Endothelial cell of umbilical vein (primary cell): ENCODE measurements around the gene CNIH1. TPM values are rescaled to one million over a fixed set of nuclear protein-coding genes. Genes with fewer than 3 reads are reported as not detected.
"Not testable (repeated sequence)": the region's sequence is repeated elsewhere in the genome, so short reads cannot be mapped to it uniquely, and the experiment has no call there.

ENCODE experiments used
- BruUV-seq: library from RNA; stranded (reverse); fragments of 400-500 nt; replicated peaks from 2 replicates; lab custom pipeline; 2021; lab: Mats Ljungman, UMichigan
- CTCF ChIA-PET: fragments of 300-600, 350-600 bp; sonication (Branson Sonifier 250); formaldehyde crosslinking; loops from one replicate; lab custom pipeline; 2021; ENCODE audit warnings: antibody characterized with exemption, inconsistent platforms; lab: Charles Lee
- POLR2A ChIA-PET: fragments of 300-600, 350-600 bp; sonication (Branson Sonifier 250); formaldehyde crosslinking; loops from one replicate; lab custom pipeline; 2021; ENCODE audit warnings: antibody characterized with exemption, inconsistent platforms; lab: Charles Lee
- DNase-seq: peaks from one replicate; pipeline ENCODE4 v3.0.0-alpha.2; 2011; ENCODE audit warnings: low read depth, low spot score
- FAIRE-seq: peaks from 2 replicates; lab custom pipeline; 2011; peaks lifted over from hg19 to GRCh38; lab: Jason Lieb, UNC
- H2AFZ ChIP-seq: 2 replicates; pipeline ENCODE4 v1.6.0; 2012; ENCODE audit warnings: low read depth, low read length, control low read depth, inconsistent platforms
- H3K27ac ChIP-seq: 2 replicates; pipeline ENCODE4 v1.5.1; 2011; ENCODE audit warnings: low read depth, mild to moderate bottlenecking, control low read depth, low read length, moderate library complexity; ENCODE audit not compliant: insufficient read depth
- H3K27me3 ChIP-seq, 2 experiments: 2 replicates each; pipeline versions ENCODE4 v1.6.0 to v1.6.1; 2011; ENCODE audit warnings: low read length in 2 of 2, mixed read lengths in 1 of 2; ENCODE audit not compliant: control insufficient read depth in 2 of 2, insufficient read depth in 2 of 2
- H3K36me3 ChIP-seq, 2 experiments: 2 replicates in 1 of 2; 3 replicates in 1 of 2; pipeline ENCODE4 v1.5.1; 2011; ENCODE audit warnings: low read length in 2 of 2, mild to moderate bottlenecking in 1 of 2, moderate library complexity in 1 of 2; ENCODE audit not compliant: control insufficient read depth in 2 of 2, insufficient read depth in 2 of 2; ENCODE audit errors: extremely low read depth in 1 of 2
- H3K4me1 ChIP-seq: 3 replicates; pipeline ENCODE4 v1.5.1; 2011; ENCODE audit warnings: mild to moderate bottlenecking, low read length; ENCODE audit not compliant: control insufficient read depth, insufficient read depth; ENCODE audit errors: extremely low read depth
- H3K4me2 ChIP-seq: 2 replicates; pipeline ENCODE4 v1.6.1; 2011; ENCODE audit warnings: low read length, control low read depth, mixed read lengths; ENCODE audit not compliant: insufficient read depth
- H3K4me3 ChIP-seq, 3 experiments: fragments of 200-600 bp in 1 of 3; sonication (generic), shearing (Covaris generic) in 1 of 3; replicated peaks in 1 of 3; 2 replicates each; pipeline ENCODE4 v1.5.1; 2011 to 2016; ENCODE audit warnings: control low read depth in 3 of 3, low read length in 3 of 3, mild to moderate bottlenecking in 2 of 3, inconsistent platforms in 1 of 3, low read depth in 1 of 3, moderate library complexity in 1 of 3; ENCODE audit not compliant: insufficient read depth in 1 of 3
- H3K79me2 ChIP-seq: 2 replicates; pipeline ENCODE4 v1.6.0; 2012; ENCODE audit warnings: low read length, inconsistent platforms; ENCODE audit not compliant: control insufficient read depth, insufficient read depth
- H3K9ac ChIP-seq: replicated peaks from 2 replicates; pipeline ENCODE3; 2011; ENCODE audit warnings: low read length, control low read depth; ENCODE audit not compliant: insufficient read depth; ENCODE audit errors: extremely low read depth
- H3K9me1 ChIP-seq: replicated peaks from 3 replicates; pipeline ENCODE4 v1.6.0; 2011; ENCODE audit warnings: mild to moderate bottlenecking, low read length; ENCODE audit not compliant: control insufficient read depth, insufficient read depth; ENCODE audit errors: extremely low read depth
- H3K9me3 ChIP-seq: replicated peaks from 2 replicates; pipeline ENCODE4 v1.5.1; 2012; ENCODE audit warnings: low read length, inconsistent platforms; ENCODE audit not compliant: control insufficient read depth, insufficient read depth
- H4K20me1 ChIP-seq: replicated peaks from 2 replicates; pipeline ENCODE3; 2011; ENCODE audit warnings: mild to moderate bottlenecking, low read length; ENCODE audit not compliant: control insufficient read depth, insufficient read depth; ENCODE audit errors: extremely low read depth
- EZH2 ChIP-seq: IDR thresholded peaks from 2 replicates; pipeline ENCODE4 v1.6.1; 2012; ENCODE audit warnings: borderline replicate concordance, low read depth, mild to moderate bottlenecking, moderate library complexity, low read length, inconsistent platforms; ENCODE audit not compliant: severe bottlenecking
- FOS ChIP-seq: IDR thresholded peaks from 2 replicates; pipeline ENCODE4 v1.6.1; 2011; ENCODE audit warnings: mild to moderate bottlenecking, low read length, moderate library complexity, borderline replicate concordance; ENCODE audit not compliant: insufficient read depth
- GATA2 ChIP-seq: IDR thresholded peaks from 2 replicates; pipeline ENCODE4 v1.7.0; 2011; ENCODE audit warnings: low read depth, mild to moderate bottlenecking, moderate library complexity, mixed read lengths, low read length; ENCODE audit not compliant: insufficient read length, insufficient read depth
- JUN ChIP-seq: IDR thresholded peaks from 2 replicates; pipeline ENCODE4 v1.6.1; 2011; ENCODE audit warnings: borderline replicate concordance, low read depth; ENCODE audit not compliant: insufficient read length, insufficient read depth
- MYC ChIP-seq: IDR thresholded peaks from one replicate; pipeline ENCODE4 v1.6.1; 2011; ENCODE audit warnings: mild to moderate bottlenecking, low read depth, low read length
- POLR2A ChIP-seq: IDR thresholded peaks from 2 replicates; pipeline ENCODE4 v1.6.1; 2012; ENCODE audit warnings: low read depth, mild to moderate bottlenecking, control low read depth, low read length
- POLR2AphosphoS5 ChIP-seq: IDR thresholded peaks from 2 replicates; pipeline ENCODE4 v1.6.1; 2012; ENCODE audit warnings: low read depth, mild to moderate bottlenecking, control low read depth, low read length, moderate library complexity; ENCODE audit not compliant: insufficient read depth
- dilution Hi-C: fragments of 300-500 bp; cut with MboI; formaldehyde crosslinking; loops from one replicate; pipeline ENCODE4 v1.15.0; 2019; ENCODE audit warnings: low sequenced_read_pairs; ENCODE audit not compliant: extremely low pct_ligation_motif_present
- intact Hi-C: fragments of 100-400 bp; cut with micrococcal nuclease; formaldehyde crosslinking; loops from one replicate; pipeline ENCODE4 v1.10.0; 2022
- polyA plus RNA-seq, 4 experiments: library from polyadenylated mRNA; depleted of rRNA in 3 of 4; stranded (reverse) in 3 of 4; unstranded in 1 of 4; fragments of >200 nt; gene quantifications; 2 replicates each; pipeline versions ENCODE4 v1.2.1 to v1.2.3, GENCODE V29; 2011 to 2012; ENCODE audit warnings: missing spikeins in 1 of 4
- total RNA-seq: library from RNA; stranded (reverse); gene quantifications from 2 replicates; pipeline ENCODE4 v1.2.3, GENCODE V29; 2021
- TF ChIP-seq, protein P1 (sequence below), 2 donors: IDR thresholded peaks; 1 replicate in 1 of 2; 2 replicates in 1 of 2; pipeline ENCODE4 v1.5.1; 2011; ENCODE audit warnings: low read length in 2 of 2, mild to moderate bottlenecking in 2 of 2, moderate library complexity in 2 of 2, control low read depth in 1 of 2, inconsistent platforms in 1 of 2, low read depth in 1 of 2; ENCODE audit not compliant: insufficient read depth in 1 of 2; ENCODE audit errors: extremely low read depth in 1 of 2
- TF ChIP-seq, protein P2 (sequence below): IDR thresholded peaks from 2 replicates; pipeline ENCODE4 v1.6.1; 2011; ENCODE audit not compliant: insufficient read depth, insufficient read length

Gene CNIH1
- total and polyA plus RNA-seq, 2 donors (not counting 3 experiments of a cell fraction or from before 2014, with no cell fraction given): 125 to 328 TPM

DNA sequence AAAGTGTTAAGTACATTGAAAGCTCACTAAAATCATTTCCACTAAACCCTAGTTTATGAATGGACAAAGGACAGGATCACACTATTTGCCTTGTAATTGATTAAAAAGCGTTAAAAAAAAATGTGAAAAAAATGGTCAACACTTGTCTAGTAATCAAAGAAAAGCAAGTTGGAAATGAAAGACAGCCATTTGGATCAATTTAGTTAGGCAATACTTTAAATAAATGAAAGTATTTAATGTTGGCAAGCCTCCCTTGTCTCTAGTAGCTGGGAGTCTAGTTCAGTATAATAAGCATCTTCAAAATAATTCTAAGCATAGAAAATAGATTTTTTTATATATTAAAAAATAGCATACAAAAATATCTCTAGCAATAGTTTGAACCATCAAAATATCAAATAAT is 14.2 kb upstream of the CNIH1 start:
- H3K36me3 ChIP-seq: no peaks in the 10 kb centered on the region
- no peak overlapping the region for H3K9ac ChIP-seq
- TF ChIP-seq, protein P1, sequence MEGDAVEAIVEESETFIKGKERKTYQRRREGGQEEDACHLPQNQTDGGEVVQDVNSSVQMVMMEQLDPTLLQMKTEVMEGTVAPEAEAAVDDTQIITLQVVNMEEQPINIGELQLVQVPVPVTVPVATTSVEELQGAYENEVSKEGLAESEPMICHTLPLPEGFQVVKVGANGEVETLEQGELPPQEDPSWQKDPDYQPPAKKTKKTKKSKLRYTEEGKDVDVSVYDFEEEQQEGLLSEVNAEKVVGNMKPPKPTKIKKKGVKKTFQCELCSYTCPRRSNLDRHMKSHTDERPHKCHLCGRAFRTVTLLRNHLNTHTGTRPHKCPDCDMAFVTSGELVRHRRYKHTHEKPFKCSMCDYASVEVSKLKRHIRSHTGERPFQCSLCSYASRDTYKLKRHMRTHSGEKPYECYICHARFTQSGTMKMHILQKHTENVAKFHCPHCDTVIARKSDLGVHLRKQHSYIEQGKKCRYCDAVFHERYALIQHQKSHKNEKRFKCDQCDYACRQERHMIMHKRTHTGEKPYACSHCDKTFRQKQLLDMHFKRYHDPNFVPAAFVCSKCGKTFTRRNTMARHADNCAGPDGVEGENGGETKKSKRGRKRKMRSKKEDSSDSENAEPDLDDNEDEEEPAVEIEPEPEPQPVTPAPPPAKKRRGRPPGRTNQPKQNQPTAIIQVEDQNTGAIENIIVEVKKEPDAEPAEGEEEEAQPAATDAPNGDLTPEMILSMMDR (IDR thresholded peaks at IDR 0.05; ENCODE audit: extremely low read depth in 1 of 2, insufficient read depth in 1 of 2, low read depth in 1 of 2, low read length in 2 of 2): no peak
- TF ChIP-seq EZH2 (no peak), MYC (no peak), GATA2 (no peak), FOS (no peak), POLR2A (no peak), JUN (no peak), POLR2AphosphoS5 (no peak)
- TF ChIP-seq, protein P2, sequence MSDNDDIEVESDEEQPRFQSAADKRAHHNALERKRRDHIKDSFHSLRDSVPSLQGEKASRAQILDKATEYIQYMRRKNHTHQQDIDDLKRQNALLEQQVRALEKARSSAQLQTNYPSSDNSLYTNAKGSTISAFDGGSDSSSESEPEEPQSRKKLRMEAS: no peak
- no peaks in the 10 kb centered on the region for H3K79me2 ChIP-seq
- ChIA-PET POLR2A (no interaction called here), CTCF (interaction anchor here (0.6 to 1.3 kb wide), 3 partner anchors 14 to 26 kb away, joined by 3 read pairs; no protein-coding TSS in a partner anchor)
- FAIRE-seq: no peak
- H4K20me1 ChIP-seq: no peaks in the 10 kb centered on the region
- DNase-seq: no peak
- no peak overlapping the region for H3K4me3 ChIP-seq
- dilution Hi-C loops (no loop called here), intact Hi-C loops (no loop called here)
- H2AFZ ChIP-seq: no peak overlapping the region
- peaks cover 8% of the 10 kb centered on the region in 2 experiments for H3K27me3 ChIP-seq
- no peaks in the 10 kb centered on the region for H3K4me1 ChIP-seq
- no TSS peak for BruUV-seq
- no peaks in the 10 kb centered on the region for H3K9me3 ChIP-seq
- H3K4me2 ChIP-seq: no peak overlapping the region
- no peak overlapping the region for H3K27ac ChIP-seq
- H3K9me1 ChIP-seq: no peaks in the 10 kb centered on the region

DNA sequence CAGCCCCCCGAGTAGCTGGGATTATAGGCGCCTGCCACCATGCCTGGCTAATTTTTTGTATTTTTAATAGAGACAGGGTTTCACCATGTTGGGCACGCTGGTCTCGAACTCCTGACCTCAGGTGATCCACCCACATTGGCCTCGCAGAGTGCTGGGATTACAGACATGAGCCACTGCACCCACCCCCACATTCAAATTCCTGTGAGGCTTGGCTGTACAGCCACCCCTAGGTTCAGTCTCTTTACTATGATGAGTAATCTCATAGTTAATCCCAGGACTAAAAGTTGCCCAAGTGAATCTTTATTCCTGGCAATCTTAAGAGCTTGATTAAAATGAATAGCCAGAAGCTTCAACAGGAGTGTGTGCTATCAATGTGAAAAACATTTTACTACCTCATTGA is 12.8 kb upstream of the CNIH1 start:
- BruUV-seq, H3K4me2 ChIP-seq, H3K9me3 ChIP-seq, H3K36me3 ChIP-seq, dilution Hi-C loops, H3K27ac ChIP-seq, H2AFZ ChIP-seq, intact Hi-C loops, H3K79me2 ChIP-seq, H3K9ac ChIP-seq, FAIRE-seq, H3K4me3 ChIP-seq, H4K20me1 ChIP-seq, H3K9me1 ChIP-seq, POLR2A ChIA-PET, DNase-seq, H3K4me1 ChIP-seq: not testable (repeated sequence)
- CTCF ChIA-PET: interaction anchor here (1.3 kb wide), 1 partner anchor 12 kb away, joined by 3 read pairs; no protein-coding TSS in a partner anchor
- peaks cover 14 to 21% of the 10 kb centered on the region in 2 experiments for H3K27me3 ChIP-seq
